HG03039 (cell line): Measurements from ENCODE around the gene TOMM22.

ENCODE experiments used
- ATAC-seq: cut with Tn5 transposase; IDR thresholded peaks from one replicate; pipeline ENCODE4 v1.9.1; 2021; ENCODE audit warnings: mild to moderate bottlenecking, moderate library complexity; ENCODE audit not compliant: unreplicated experiment

The TOMM22 gene

DNA sequence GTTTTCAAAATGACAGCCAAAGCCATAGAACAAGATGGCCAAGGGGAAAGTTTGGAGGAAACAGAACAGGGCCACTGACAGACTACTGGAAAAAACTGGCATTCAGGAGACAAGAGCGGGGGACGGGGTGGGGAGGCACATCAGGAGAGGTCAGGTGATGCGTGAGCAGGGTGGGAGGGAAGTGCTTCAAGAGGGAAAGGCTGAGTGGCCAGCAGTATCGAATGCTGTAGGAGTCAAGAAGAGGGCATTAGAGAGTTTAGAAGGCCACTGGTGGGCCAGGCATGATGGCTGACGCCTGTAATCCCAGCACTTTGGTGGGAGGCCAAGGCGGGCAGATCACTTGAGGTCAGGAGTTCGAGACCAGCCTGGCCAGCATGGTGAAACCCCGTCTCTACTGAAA lies 32.2 kb downstream of the TOMM22 start:
- ATAC-seq, result no peak

DNA sequence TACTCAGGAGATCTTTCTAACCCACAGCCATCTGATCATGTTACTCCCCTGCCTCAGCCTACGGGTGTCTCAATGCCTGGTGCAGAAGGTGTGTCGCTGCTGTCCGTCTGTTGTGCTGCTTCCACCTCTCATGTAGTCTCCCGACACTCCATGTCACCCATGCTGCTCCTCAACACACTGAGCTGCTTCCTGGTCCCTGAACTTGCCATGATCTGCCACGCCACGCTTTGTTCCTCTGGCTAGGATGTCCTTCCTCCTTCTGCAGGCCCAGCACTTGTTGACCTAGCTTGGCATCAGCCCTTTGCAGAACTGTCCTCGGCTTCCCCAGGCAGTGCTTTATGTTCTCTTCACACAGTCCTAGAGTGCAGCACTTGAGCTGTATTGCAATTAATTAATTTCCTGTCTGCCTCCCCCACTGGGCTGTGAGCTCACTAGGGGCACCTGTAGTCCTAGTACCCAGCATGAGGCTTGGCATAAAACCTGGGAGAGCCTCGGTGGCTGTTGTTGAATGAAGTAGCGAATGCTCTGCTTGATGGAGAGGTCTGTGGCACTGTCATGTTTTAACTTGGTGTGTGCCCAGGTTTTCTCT lies 33.5 kb downstream of the TOMM22 start:
- ATAC-seq, result no peak

DNA sequence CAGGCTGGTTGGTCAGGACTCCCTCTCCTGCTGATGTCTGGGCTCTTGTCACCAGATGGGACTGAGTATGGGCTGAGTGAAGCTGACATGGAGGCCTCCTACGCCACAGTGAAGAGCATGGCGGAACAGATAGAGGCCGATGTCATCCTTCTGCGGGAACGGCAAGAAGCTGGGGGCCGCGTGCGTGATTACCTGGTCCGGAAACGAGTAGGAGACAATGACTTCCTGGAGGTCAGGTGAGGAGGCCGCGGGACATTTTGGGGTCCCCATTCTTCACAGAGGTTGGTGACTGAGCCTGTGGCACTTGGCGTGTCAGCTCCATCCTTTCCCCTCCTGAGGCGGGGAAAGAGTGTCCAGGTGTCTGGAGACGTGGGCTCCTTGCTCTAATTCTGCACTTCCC lies 34.1 kb downstream of the TOMM22 start:
- ATAC-seq, result no peak

DNA sequence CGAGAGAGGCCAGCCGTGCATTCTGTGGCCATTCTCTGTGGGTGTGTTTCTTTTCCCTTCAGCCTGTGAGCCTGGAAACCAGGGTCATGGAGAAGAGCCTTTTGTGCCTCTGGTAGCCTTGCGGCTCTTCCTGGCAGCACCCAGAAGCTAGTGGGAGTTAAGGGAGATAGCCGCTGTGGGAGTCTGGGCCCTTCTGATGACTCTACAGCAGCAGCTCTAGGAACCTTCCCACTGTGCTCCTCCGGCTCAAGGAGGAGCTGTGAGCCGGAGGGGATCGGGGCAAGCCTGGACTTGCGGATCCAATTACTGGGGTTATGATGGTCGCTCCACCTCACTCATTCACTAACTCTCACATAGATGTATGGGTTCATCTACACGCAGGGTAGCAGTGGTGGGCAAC lies 34.5 kb downstream of the TOMM22 start:
- no peak for ATAC-seq

DNA sequence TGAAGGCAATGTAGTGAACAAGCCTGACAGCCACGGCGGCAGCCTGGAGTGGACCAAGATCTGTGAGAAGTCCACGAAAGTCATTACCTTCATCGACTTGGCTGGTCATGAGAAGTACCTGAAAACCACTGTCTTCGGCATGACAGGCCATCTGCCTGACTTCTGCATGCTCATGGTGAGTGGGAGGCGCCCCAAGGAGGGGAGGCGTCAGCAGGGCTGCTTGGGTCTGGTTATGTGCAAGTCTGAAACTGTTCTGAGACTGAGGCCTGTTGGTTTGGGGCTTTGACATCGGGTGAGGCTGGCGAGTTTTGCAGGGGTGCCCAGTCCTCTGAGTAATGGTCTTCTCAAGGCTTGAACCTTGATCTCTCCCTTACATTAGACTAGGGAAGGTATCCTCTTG lies 35.1 kb downstream of the TOMM22 start:
- no peak for ATAC-seq

DNA sequence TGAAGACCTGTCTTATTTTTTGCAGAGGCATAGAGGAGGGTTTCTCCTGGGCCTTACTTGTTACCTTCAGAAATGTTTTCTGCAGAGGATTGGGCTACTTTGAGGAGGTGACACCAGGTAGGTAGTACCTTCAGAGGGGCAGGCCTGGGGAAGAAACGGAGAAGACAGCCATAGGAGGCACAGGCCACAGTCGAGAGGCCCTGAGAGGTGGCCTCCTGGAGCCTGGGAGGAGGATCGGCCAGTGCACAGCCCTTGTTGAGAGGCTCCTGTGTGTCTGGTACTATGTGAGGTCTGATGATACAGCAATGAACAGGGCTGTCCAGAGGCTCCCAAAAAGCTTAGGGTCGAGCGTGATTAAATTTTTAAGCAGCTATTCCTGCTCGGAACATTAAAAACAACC lies 35.5 kb downstream of the TOMM22 start:
- no peak for ATAC-seq

DNA sequence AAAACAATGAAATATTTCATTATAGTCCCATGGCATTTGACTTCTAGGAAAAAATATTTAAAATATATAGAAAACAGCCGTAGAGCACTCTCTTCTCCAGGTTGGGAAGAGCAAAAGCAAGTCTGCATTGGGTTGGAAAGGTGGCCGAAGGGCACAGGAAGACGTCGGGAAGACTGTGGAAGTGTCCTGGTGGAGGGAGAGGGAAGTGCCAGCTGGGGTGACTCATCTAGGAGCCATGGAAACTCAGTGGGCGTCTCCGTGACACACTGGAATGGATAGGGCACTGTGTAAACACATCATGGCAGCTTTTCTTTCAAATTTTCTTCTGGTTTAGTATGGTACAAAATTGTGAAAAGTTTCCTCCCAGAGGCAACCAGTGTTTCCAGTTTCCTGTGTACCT lies 36.7 kb downstream of the TOMM22 start:
- no peak for ATAC-seq

DNA sequence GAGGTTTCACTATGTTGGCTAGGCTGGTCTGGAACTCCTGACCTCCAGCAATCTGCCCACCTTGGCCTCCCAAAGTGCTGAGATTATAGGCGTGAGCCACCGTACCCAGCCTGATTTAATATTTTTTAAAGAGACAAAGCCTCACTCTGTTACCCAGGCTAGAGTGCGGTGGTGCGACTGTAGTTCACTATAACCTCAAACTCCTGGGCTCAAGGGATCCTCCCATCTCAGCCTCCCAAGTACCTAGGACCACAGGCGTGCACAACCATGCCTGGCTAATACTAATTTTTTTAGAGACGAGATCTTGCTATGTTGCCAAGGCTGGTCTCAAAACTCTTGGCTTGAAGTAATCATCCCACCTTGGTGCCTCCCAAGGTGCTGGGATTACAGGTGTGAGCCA lies 37.4 kb downstream of the TOMM22 start:
- ATAC-seq, result no peak

DNA sequence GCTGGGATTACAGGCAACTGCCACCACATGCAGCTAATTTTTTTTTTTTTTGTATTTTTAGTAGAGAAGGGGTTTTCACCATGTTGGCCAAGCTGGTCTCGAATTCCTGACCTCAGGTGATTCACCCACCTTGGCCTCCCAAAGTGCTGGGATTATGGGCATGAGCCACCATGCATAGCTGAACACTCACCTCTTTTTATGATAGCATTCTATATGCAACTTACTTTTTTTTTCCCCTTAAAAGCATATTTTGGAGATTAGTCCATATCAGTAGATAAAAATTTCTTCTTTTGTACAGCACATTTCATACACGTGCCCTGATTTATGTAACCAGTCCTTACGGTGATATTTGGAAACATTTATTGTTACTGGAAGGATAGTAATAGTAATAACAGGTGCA lies 38.6 kb downstream of the TOMM22 start:
- no peak for ATAC-seq

DNA sequence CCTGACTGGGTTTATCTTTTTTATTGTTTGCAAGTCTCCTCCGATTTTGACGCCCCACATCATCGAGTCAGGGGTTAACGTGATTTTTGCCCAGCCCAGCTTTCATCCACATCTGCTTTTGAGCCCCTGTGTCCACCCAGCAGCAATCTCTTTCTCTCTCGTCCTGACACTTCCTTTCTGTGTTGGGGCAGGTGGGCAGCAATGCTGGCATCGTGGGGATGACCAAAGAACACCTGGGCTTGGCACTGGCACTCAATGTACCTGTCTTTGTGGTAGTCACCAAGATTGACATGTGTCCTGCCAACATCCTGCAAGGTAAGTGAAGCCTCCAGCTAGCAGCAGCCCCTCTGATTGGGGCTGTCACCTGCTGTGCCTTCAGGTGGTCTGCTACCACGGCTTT lies 39.8 kb downstream of the TOMM22 start:
- no peak for ATAC-seq

DNA sequence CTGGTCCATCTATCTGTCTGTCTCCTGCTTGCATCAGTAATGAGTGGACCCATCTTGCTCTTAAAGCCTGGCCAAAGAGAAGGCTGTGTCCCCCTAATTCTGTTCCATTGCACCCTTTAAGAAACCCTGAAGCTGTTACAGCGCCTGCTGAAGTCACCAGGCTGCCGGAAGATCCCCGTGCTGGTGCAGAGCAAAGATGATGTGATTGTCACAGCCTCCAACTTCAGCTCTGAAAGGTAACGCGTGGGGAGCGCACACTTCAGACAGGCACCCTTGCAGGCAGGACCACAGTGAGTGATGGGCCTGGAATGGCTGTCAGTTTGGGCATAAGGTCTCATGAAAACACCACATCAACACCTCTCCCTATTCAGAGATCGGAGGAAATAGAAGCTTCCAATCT lies 42.4 kb downstream of the TOMM22 start:
- ATAC-seq, result no peak

DNA sequence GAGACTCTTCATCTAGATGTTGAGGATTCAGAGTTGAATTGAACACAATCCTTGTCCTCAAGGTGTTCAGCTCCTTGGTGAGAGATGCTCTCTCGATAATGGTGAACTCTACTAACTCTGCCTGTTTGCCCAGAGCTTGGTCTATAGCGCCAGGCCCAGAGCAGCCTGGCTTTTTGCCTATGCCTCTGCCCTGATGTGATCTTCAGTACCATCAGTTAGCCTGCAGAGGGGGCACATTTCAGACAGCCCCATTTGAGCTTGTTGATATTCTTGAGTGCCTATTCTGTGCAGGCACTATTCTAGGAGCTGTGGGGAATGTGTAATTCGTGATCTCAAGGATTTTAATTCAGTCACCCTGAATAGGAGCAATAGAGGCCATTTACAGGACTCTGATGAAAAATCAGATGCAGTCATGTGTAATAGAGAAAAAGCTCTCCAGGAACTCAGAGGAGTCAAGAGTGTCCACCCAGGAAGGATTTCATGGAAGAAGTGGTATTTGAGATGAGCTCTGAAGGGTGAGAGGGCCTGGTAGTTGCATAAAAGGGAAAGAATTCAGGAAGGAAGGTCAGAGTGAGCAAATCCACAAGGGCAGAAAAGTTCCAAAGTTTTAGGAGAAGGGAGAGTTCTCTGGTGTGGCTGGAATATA lies 43.3 kb downstream of the TOMM22 start:
- no peak for ATAC-seq

DNA sequence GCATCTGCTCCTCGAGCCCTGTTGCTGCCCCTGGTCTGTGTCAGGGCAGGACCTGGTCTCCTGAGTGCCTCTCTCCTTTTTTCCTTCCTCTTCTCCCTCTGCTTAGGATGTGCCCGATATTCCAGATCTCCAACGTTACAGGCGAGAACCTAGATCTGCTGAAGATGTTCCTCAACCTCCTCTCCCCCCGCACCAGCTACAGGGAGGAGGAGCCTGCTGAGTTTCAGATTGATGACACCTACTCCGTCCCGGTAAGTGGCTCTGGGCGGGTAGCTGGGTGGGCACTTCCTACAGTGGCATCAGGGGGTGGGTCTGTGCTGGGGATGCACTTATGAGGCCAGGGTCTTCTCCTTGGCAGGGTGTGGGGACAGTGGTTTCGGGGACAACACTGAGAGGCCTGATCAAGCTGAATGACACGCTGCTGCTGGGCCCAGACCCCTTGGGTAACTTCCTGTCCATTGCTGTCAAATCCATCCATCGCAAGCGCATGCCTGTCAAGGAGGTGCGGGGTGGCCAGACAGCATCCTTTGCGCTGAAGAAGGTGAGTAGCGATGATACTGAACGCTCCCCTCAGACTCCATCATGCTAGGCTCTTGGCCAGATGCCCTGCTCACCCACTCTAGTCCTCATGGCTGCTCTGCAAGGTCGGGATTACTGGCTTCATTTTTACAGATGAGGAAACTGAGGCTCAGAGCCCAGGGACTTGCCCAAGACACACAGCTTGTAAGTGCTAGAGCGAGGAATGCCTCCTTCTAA lies 44.3 kb downstream of the TOMM22 start:
- ATAC-seq, result no peak

DNA sequence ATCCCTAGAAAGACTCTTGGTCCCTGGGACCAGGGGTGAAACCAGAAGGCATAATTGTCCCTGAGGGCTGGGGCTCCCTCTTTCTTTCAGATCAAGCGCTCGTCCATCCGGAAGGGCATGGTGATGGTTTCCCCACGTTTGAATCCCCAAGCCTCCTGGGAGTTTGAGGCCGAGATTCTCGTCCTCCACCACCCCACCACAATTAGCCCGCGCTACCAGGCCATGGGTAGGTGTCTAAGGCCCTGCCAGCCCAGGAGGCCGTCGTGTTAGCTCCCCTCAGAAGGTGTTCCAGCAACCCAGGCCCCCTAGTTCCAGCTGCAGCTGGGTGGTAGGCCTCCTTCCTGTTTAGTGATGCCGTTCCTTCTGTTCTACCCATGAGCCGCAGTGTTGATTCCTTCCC lies 45.4 kb downstream of the TOMM22 start:
- ATAC-seq, result no peak

DNA sequence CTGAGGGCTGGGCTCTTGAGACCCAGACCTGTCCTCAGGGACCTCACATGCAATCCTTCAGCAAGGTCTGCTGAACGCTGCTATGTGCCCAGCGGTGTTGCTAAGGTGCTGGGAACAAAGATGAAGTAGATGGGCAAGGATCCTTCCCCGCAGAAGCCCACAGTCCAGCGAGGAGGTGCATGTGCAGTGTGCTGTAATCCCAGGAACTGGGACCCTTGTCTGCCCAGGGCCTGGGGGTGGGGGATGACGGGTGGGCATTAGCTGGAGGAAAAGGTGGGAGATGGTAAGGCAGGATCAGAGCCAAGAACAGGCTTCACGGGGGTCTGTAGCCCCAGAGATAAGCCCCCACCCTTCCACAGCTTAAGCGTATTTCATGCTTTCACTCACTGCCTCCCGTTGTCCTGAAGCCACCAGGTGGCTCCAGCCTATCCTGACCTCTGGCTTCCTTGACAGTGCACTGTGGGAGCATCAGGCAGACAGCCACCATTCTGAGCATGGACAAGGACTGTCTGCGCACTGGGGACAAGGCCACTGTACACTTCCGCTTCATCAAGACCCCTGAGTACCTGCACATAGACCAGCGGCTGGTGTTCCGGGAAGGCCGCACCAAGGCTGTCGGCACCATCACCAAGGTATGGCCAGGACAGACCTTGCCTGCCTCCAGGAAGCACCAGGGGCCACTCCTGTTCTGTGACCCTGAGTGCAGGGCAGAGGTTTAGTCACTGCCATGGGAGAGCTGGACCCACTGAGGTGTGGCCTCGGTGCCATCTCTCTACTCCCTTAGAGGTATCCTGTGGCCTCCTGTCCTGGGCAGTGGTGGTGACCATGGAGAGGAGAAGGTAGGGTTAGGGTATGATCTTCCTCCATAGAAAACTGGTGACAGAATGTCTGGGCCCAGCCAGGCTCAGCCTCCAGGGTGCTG lies 46.0 kb downstream of the TOMM22 start:
- ATAC-seq, result no peak

DNA sequence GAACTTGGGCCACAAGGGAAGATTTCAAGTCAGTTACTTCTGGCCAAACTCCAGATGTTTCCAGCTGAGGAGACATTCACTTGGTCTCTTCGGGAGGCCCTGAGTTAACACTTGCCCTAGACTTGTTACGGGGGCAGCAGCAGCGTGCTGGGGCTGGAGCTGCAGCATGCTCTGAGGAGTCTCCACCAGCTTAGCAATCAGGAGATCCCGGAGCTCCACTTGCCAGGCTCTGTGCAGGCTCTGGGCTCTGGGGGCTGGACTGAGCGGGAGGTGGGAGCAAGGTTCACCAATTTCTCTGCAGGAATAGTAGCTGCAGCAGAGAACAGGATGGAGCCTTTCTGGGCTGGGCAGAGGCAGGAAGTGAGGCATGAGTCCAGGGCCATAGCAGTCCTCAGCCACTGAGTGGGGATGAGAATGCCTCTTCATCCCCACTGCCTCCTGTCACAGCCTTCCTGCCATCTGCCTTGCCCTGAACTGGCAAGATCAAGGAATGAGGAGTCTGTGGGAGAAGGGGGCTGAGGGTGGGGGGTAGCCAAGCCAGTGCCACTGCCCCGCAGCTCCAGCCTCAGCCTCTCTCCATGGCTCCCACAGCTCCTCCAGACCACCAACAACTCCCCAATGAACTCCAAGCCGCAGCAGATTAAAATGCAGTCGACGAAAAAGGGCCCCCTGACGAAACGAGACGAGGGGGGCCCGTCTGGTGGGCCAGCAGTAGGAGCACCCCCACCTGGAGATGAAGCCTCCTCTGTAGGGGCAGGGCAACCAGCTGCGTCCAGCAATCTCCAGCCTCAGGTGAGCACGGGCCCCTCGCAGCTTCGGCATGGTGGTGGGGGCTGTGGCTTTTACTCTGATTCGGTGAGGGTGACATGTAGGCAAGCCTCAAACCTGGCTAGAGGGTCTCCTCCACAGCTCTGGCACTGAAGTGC lies 47.4 kb downstream of the TOMM22 start:
- no peak for ATAC-seq

DNA sequence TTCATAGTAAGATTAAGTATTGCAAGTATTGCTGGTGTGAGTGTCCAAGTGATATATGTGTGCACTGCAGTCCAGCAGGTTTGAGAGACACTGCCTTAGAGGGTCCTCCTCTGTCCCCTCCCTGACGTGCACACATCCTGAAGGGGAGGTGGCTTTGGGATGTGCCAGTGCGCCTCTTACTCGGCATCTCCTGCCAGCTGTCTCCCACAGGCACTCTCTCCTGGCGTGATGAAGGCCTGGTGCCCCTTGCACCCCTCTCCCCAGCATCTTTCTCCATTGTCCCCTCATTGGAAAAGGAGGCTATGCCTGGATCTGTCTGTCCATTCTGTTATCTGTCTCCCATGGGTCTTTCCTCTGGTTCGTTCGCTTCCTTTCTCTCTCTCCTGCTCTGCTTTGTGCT lies 48.2 kb downstream of the TOMM22 start:
- no peak for ATAC-seq

DNA sequence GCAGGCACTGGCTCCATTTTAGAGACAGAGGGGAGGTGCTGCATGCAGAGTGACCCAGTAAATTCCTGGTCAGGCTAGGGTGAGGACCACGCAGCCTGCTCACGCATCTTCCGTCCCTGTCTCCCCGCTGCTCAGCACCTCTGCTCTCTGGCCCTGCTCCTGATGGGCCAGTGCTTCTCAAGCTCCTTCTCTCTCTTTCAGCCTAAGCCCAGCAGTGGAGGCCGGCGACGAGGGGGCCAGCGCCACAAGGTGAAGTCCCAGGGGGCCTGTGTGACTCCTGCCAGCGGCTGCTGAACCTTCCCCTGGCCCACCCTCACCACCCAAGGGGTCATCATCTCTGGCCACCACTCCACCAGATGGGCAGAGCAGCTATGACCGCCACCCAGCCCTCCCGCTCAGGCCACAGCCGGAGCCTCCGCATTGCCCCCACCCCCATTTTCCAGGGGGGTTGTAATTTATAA lies 48.7 kb downstream of the TOMM22 start:
- no peak for ATAC-seq

DNA sequence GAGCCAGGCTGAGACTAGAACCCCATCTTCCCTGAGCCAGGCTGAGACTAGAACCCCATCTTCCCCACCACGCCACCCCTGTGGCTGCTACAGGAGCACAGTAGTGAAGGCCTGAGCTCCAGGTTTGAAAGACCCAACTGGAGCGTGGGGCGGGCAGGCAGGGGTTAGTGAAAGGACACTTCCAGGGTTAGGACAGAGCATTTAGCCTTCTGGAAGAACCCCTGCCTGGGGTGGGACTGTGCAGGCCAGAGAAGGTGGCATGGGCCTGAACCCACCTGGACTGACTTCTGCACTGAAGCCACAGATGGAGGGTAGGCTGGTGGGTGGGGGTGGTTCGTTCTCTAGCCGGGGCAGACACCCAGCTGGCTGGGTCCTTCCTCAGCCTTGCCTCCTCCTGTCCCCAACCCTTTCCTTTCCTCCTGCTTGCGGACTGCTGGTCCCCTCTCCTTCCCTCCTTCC lies 50.0 kb downstream of the TOMM22 start:
- no peak for ATAC-seq

DNA sequence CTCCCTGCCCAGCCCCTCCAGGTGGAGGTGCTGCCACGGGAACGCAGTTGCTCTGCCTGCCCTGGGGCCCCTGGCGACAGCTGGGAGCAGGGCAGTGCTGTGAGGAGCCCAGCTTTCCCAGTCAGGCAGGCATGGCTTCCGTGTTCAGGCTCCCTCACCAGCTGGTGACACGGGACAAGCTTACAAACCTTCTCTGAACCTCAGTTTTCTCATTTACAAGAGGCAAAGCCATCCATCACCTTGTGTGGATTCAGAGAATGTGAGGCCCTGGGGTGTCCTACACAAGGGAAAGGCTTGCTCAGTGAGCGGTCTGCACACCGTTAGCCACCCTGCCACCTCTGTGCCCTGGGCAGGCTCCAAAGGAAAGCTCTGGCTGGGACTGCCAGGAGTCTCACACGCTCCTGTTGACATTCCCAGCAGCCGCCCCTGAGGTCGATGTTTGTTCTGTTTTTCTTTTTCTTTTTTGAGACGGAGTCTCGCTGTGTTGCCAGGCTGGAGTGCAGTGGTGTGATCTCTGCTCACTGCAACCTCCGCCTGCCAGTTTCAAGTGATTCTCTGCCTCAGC lies 50.6 kb downstream of the TOMM22 start:
- no peak for ATAC-seq
